Right forelimb (tissue), 1 donor: ENCODE measurements around the gene COX7A2L.
"Not testable (repeated sequence)": the region's sequence is repeated elsewhere in the genome, so short reads cannot be mapped to it uniquely, and the experiment has no call there.

Experiments used
- DNase-seq: peaks from one replicate; pipeline ENCODE4 v3.0.0-alpha.2; 2018

Gene COX7A2L, protein sequence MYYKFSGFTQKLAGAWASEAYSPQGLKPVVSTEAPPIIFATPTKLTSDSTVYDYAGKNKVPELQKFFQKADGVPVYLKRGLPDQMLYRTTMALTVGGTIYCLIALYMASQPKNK

DNA sequence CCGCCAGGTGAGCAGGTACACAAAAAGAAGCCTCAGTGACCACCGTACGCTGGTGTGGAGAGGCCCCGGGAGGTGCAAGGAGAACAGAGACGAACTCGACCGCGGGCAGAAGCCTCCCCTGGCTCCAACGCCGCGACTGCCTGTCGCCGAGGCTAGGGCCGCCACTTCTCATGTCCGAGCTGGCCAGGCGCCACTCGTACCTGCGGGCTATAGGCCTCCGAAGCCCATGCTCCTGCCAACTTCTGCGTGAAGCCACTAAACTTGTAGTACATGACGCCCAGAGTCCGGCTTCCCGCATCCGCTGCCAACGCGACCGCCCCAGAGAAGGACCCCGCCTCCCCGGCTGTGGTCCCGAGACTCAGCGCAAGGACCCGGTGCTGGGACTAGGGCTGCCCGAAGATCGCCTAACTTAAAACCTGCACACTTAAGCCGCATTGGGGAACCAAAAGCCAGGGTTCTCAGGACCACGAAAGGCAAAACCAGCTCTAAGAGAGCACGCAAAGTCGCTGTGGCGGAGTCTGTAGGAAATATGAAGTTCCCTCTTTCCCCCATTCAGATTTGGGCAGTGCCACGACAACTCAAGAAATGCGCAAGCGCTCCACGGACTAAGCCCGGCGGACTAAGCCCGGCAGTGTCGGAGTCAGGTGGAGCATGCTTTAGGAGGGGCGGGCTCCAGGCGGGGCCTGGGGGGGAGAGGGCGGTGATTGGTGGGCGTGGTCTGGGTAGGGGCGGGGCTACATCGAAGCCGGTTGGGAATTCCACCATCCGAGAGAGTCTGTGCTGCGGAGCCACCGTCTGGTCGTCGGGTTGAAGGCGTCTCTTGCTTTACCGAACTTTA is at the start of gene COX7A2L:
Gene COX7A2L, minus strand, starts transcription at position 328 of the 838 bp plus-strand sequence. Its CDS starts 56 bp downstream, at position 272.
- DNase-seq, result peak; percentile 98

DNA sequence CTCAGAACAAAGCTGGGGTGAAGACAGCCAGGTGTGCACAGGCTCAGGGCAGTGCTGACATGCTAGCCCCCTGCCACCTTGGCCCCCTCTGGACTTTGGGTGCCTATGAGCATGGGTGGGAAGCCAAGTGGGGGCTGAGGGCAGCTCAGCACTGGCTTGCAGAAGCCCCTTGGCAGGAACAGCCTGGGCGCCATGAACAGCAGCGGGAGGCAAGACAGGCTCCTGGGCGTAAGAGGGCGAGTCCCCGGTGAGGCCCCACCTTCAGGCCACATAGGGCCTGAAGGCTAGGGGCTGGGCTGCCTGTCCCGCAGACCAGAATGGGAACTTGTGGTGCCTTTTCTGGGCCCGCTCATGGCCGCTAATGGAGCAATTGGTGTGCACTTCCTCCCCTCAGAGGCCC is 47.0 kb upstream of the COX7A2L start:
- no peak for DNase-seq

DNA sequence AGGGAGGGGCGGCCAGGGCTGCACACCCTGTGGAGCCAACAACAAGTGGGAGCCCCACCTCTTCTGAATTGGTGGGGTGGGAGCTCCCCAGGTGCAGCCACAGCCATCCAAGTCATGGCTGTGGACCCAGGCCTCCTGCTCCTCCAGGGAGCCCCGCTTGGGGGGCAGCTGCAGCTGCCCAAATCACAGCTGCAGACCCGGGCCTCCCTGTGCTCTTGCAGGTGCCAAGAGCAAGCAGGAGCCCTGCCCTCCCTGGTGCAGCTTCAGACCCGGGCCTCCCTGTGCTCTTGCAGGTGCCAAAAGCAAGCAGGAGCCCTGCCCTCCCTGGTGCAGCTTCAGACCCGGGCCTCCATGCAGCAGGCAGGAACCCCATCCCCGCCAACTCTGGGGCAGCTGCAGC is 46.5 kb upstream of the COX7A2L start:
- DNase-seq, result no peak

DNA sequence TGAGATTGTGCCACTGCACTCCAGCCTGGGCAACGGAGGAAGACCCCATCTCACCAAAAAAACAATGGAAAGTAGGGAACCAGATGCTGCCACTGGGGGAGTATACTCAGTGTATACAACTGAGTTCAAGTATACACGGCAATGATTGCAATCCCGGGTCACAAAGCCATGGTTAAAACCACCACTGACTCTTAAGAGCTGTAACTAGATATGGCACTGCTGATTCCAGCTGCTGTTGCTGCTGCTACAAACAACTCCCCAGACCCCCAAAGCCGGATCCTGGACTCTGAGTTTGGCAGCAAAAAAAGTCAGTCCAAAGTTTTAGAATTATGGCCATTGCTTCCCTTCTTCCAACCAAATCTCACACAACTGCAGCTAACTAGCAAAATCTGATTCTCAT is 43.7 kb upstream of the COX7A2L start:
- DNase-seq, result no peak

DNA sequence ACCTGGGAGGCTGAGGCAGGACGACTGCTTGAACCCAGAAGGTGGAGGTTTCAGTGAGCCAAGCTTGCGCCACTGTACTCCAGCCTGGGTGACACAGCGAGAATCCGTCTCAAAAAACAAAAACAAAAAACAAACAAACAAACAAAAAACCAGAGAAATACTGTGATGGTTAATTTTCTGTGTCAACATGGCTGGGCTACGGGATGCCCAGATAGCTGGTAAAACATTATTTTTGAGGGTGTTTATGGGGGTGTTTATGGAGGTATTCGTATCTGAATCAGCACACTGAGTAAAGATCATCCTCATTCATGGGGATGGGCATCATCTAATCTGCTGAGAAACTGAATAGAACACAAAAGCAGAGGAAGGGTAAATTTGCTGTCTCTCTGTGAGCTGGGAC is 40.8 kb upstream of the COX7A2L start:
- no peak for DNase-seq

DNA sequence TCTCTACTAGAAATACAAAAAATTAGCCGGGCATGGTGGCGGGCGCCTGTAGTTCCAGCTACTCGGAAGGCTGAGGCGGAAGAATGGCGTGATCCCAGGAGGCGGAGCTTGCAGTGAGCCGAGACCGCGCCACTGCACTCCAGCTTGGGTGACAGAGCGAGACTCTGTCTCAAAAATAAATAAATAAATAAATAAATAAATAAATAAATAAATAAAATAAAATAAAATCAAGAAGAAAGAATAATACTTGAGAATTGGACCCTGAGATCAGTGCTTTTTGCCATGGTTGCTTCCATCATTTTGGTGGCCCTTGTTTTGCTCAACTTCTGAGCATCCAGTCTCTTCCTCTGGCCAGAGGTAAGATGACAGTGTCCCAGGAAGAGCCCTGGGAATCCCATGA is 37.0 kb upstream of the COX7A2L start:
- DNase-seq, result not testable (repeated sequence)

DNA sequence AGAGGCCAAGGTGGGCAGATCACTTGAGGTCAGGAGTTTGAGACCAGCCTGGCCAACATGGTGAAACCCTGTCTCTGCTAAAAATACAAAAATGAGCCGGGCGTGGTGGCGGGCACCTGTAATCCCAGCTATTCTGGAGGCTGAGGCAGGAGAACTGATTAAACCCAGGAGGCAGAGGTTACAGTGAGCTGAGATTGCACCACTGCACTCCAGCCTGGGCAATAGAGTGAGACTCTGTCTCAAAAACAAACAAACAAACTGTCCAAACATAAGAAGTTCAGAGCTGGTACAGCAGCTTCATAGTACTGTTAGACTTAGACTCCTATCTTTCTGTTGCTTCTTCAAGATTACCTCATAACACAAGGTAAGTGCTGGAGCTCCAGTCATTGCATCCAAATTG is 32.3 kb upstream of the COX7A2L start:
- DNase-seq, result not testable (repeated sequence)

GRCh38 chr2:42392191-42392590 is 31.2 kb upstream of the COX7A2L start:
- no peak for DNase-seq

DNA sequence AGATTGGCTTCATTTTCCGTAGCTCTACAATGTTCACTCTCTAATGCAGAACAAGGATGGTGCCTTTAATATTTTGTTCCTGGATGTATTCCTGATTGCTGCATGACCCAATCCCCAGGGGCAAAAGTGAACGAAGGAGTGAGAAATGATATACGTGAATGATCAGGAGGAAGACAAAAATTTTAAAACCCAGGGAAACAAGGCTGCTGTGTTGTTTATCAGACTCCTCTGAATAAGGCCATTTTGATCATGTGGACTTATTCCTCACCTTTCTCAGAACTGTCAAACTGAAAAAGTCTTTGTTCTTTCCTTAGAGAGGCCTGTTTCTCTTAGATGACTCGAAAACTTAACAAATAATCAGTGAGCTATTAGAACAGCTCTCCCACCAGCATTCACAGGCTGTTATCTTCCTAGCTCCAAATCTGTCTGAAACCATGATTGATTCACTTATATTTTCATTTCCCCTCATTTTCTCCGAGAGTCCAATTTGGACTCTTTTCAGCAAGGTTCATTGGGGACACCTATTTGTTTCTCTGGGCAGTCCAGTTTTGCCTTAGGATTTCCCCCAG is 29.5 kb upstream of the COX7A2L start:
- no peak for DNase-seq

GRCh38 chr2:42386682-42387081 is 25.7 kb upstream of the COX7A2L start:
- no peak for DNase-seq

- no peak for DNase-seq
Observed at GRCh38 chr2:42385225-42385624, 24.2 kb upstream of the COX7A2L start.

DNA sequence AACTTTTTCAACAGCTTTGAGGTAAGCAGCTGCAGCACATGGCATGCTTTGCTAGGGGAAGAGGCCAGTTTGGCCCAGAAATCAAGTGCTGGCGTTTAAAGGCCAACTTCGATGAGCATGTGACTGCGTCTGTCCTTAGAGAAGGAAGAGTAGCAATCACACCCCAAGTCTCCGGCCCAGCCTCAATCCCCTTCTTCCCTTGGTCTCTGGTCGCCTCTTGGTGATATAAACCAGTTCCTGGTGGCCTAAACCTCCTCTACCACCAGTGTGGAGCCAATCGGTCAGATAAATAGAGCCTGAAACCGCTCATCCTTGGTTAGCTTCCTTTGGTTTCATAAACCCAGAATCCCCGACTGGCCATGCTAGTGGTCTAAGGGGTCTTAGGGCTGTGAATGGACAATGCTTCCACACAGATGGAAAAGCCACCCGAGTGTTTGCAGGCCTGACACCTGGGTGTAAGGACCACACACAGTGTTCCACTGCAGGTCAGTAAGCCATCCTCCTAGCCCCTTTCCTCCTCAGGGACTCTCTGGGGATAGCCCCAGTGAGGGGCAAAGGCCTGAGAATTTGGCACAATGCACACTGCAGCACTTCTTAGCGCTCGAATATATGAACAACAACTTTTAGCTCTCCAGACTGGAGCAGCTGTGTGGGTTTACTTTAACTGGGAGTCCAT is 23.0 kb upstream of the COX7A2L start:
- DNase-seq, result no peak

GRCh38 chr2:42382144-42382543 is 21.1 kb upstream of the COX7A2L start:
- no peak for DNase-seq

DNA sequence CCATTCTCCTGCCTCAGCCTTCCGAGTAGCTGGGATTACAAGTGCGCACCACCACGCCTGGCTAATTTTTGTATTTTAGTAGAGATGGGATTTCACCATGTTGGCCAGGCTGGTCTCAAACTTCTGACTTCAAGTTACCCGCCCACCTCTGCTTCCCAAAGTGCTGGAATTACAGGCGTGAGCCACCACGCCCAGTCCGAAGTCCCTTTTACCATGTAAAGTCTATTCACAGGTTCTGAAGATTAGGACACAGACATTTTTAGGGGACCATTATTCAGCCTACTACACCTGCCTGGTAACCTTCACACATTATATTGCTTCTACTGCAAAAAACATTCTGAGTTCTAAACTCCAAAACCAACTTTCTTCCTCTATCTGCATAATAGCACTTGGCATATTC is 19.0 kb upstream of the COX7A2L start:
- DNase-seq, result not testable (repeated sequence)

- DNase-seq, result no peak
Observed at GRCh38 chr2:42378415-42378814, 17.4 kb upstream of the COX7A2L start.

DNA sequence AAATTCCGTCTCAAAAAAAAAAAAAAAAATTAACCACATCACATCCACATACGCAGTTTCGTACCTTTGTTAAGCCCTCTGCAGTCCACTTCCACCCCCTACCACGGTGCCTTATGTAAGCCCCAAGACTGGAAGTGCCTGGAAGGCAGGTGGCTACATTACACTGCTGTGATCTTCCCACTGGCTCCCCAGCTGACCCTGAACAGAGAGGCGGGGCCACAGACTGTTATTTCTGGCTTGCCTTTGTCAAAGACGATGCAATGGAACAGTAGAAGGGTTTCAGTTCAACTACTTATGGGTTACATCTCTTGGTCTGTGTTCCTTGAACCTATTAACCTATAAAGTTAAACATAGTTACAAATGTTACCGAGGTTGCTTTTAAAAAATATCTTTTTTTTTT is 15.7 kb upstream of the COX7A2L start:
- no peak for DNase-seq

DNA sequence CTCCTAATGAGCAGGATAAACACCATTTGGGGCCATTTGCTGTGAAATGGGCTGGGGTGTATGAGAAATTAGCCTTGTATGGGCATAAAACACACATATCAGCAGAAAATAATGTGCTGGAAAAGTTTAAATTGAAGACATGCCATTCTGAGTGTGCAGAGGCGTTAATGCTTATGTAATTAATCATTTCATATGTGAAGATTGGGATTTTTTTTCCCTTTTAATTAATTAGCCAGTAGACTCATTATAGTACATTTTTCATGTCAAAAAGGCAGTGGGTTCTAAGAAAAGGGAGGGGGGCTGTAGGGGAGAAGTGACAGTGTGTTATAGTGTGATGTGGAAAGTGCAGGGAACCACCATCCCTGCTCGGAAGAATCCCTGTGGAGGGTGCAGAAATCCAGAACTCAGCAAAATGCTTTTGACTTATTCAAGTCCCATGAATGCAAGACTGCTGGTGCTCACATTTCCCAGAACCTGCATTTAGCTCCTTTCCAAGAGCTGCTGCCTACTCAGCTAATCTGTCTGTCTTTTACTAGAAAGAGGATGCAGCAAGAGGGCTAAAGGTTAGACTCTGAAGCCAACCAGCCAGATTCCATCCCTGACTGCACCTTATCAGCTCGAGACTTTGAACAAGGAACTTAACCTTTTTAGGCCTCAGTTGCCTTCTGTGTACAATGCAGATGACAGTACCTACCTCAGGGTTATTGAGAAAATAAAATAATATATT is 11.6 kb upstream of the COX7A2L start:
- DNase-seq, result no peak

DNA sequence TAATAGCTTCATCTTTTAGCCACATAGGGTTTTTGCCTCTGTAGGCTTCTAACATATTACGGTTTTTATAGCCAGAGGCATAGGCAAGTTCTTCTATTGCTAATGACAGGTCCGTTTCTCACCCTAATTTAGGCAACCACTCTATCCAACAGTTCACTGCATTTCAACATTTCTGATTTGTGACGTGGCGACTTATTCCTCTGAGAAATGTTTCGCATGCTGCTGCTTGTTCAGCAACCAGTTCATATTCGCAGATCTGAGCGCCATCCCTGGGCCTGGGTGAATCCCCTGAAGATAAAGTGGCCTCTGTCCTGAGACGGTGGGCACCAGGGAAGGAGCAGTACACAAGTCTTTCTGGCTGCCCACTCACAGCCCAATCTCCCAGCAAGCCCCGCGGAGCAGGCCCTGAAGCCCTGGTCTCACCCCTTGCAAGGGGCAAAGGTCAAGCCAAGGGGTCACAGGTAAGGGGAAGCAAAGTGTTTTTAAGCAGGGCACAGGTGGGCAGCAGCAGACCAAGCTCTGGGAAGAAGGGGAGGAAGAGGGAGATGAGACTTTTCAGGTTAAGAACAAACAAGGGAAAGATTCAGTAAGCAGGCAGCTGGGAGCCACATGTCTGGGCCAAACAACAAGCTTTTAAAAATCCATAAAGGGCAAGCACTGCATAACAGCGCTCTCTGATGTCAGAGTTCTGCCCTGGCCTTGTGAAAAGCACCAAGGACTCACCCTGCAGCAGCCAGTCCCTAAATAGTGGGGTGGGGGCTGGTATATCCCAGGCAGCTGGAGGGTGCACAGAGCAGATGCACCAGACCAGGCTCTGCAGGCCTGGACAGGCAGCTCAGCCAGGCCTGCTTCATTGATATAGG is 10.8 kb upstream of the COX7A2L start:
- DNase-seq, result no peak

DNA sequence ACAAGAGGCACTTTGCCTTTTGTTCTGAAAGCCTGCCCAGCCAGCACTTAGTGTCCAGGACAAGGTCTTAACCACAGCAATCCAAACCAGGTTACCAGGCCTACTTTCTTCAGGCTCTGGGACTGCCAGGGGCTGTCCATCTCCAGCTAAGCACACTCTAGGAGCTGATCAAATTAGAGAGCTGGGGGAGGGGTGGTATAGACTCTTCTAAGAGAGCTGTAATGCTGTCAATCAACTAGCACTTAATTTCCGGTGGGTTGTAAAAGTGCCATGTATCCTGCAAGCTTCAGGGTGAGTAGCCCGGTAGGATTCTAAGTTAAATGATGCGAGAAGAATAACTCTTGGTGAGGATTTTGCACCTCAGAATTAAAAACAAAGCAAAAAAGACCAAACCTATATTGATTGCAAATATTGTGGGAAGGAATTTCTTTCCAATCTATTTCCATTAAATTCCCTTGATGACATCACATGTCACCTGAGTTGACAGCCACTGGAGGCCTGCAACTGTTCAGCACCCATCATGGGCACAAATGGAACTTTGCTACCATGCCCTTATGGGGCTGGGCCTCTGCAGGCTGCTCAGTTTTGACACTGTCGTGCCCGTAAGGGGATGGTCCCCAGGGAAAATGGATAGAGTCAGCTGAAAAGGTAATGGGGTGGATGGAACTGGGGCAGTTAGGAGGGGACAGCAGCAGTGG is 8.7 kb upstream of the COX7A2L start:
- no peak for DNase-seq

- DNase-seq, result no peak
Observed at GRCh38 chr2:42368817-42369531, 8.0 kb upstream of the COX7A2L start.

DNA sequence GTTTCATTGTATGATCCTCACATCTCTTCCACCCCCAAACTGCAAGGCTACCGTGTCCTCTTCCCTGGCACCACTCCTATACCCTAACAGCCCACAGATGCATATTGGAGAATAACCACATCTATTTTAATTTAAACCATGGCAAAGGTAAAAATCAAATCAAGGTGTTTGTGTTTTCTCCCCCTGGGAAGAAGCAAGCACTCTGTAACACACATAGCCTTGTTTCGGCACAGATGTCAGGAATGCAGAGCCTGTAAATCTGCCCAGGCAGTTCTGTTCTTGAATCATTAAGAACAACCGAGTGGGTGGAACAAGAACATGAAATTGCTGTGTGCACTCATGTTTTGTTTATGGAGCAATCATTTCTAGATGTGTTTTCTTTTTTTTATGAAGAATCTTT is 6.8 kb upstream of the COX7A2L start:
- no peak for DNase-seq
